Measurements from ENCODE around the gene IVL.

The IVL gene

GRCh38 chr1:152907686-152908601, at the start of gene IVL:
Gene IVL (plus strand): TSS chr1:152908546. CDS start chr1:152909798, 1,252 bp downstream.
- no peak for DNase-seq (ENCODE audit: low read depth, low spot score)

- no peak for DNase-seq (ENCODE audit: low read depth, low spot score)
These were observed 48.6 kb upstream of the IVL start, which contains the start of gene LCE7A for GRCh38 chr1:152859696-152860095. Gene LCE7A (plus strand): TSS chr1:152859996. CDS start chr1:152860698, 702 bp downstream.

- no peak for DNase-seq (ENCODE audit: low read depth, low spot score)
These were observed 48.2 kb upstream of the IVL start for GRCh38 chr1:152860129-152860528.

- DNase-seq (ENCODE audit: low read depth, low spot score), result no peak
These were observed 47.0 kb upstream of the IVL start for GRCh38 chr1:152861374-152861773.

GRCh38 chr1:152864443-152864842, 43.9 kb upstream of the IVL start:
- DNase-seq (ENCODE audit: low read depth, low spot score), result no peak

GRCh38 chr1:152866321-152866720, 42.0 kb upstream of the IVL start:
- no peak for DNase-seq (ENCODE audit: low read depth, low spot score)

GRCh38 chr1:152869808-152870419, 38.4 kb upstream of the IVL start:
- DNase-seq (ENCODE audit: low read depth, low spot score), result peak; percentile 20

- no peak for DNase-seq (ENCODE audit: low read depth, low spot score)
These were observed 37.3 kb upstream of the IVL start for GRCh38 chr1:152870831-152871730.

GRCh38 chr1:152871731-152872126, 36.6 kb upstream of the IVL start:
- no peak for DNase-seq (ENCODE audit: low read depth, low spot score)

GRCh38 chr1:152873495-152873894, 34.9 kb upstream of the IVL start:
- DNase-seq (ENCODE audit: low read depth, low spot score), result no peak

- DNase-seq (ENCODE audit: low read depth, low spot score), result no peak
These were observed 31.5 kb upstream of the IVL start for GRCh38 chr1:152876827-152877226.

GRCh38 chr1:152878042-152878441, 30.3 kb upstream of the IVL start, which contains the start of gene SMCP:
Gene SMCP (plus strand): TSS chr1:152878322. CDS start chr1:152884423, 6,101 bp downstream.
- DNase-seq (ENCODE audit: low read depth, low spot score), result no peak

- DNase-seq (ENCODE audit: low read depth, low spot score), result no peak
These were observed 28.7 kb upstream of the IVL start for GRCh38 chr1:152879559-152880198.

- no peak for DNase-seq (ENCODE audit: low read depth, low spot score)
These were observed 28.0 kb upstream of the IVL start for GRCh38 chr1:152880316-152880715.

GRCh38 chr1:152880907-152881306, 27.4 kb upstream of the IVL start:
- DNase-seq (ENCODE audit: low read depth, low spot score), result no peak

- no peak for DNase-seq (ENCODE audit: low read depth, low spot score)
These were observed 24.3 kb upstream of the IVL start for GRCh38 chr1:152884085-152884484.

GRCh38 chr1:152884506-152884905, 23.8 kb upstream of the IVL start:
- DNase-seq (ENCODE audit: low read depth, low spot score), result no peak

- DNase-seq (ENCODE audit: low read depth, low spot score), result no peak
These were observed 23.3 kb upstream of the IVL start for GRCh38 chr1:152884966-152885624.

- no peak for DNase-seq (ENCODE audit: low read depth, low spot score)
These were observed 22.3 kb upstream of the IVL start for GRCh38 chr1:152886085-152886484.

- no peak for DNase-seq (ENCODE audit: low read depth, low spot score)
These were observed 21.5 kb upstream of the IVL start for GRCh38 chr1:152886758-152887409.
